ENCODE data around the gene ETFB. TPM values are rescaled to one million over a fixed set of nuclear protein-coding genes. Genes with fewer than 3 reads are reported as not detected.

The ETFB gene
- total and polyA plus RNA-seq, 9 of the 15 experiments (the other 6 are each of a cell fraction or from before 2014, with no cell fraction given), result 18.1 to 143 (median 96.1) TPM

DNA sequence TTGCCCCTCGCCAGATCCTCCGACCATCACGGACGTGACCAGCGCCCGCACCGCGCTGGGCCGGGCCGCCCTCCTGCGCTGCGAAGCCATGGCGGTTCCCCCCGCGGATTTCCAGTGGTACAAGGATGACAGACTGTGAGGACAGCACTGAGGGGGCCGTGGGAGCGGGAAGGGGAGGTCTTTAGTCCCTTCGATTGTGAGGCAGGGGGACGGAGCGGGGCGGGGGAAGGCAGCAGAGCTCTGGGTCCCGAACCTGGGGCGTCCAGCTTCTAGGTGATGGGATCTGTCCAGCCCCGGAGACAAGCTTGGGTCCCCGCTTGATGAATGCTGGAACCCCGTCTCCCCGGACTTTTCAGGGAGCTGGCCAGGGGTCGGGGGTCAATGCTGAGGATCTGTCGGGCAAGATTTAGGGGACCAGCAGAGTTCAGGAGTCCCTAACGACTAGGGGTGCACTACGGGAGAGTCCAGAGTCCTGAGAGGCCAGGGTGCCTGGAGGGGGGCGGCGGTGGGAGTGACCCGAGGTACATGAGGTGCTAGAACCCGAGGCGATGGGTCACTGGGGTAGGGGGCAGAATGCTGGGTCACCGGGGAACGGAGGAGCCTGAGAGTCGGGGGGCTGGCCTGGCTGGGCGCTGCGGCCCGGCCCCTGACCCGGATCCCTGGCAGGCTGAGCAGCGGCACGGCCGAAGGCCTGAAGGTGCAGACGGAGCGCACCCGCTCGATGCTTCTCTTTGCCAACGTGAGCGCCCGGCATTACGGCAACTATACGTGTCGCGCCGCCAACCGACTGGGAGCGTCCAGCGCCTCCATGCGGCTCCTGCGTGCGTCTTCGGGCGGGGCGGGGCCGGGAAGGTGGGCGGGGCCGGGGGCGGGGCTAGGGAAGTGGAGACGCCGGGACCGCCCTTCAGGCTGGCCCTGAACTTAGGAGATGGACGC lies 38.9 kb downstream of the ETFB start (continued):
- TF ChIP-seq TBL1XR1 (IDR thresholded peaks at IDR 0.05; ENCODE audit: low read length in 2 of 2) (no peak), ZNF696 (CRISPR knock-in tag; conservative IDR thresholded peaks at IDR 0.05) (no peak), CTBP1 (IDR thresholded peaks at IDR 0.05; ENCODE audit: borderline replicate concordance) (0 out of 2 replicates have a peak, but pooled peaks have one; percentile 32), ZBTB43 (CRISPR knock-in tag; IDR thresholded peaks at IDR 0.05) (no peak), RBM25 (IDR thresholded peaks at IDR 0.05; ENCODE audit: low read depth, low read length, severe bottlenecking) (no peak), KLF1 (tag; IDR thresholded peaks at IDR 0.05) (no peak), SP1 (CRISPR knock-in tag; IDR thresholded peaks at IDR 0.05) (peak; percentile 37; the same call in 1 of the 2 replicates), ZNF316 (IDR thresholded peaks at IDR 0.05) (no peak), HDAC8 (tag; IDR thresholded peaks at IDR 0.05) (no peak), RBM39 (optimal IDR thresholded peaks at IDR 0.05; ENCODE audit: low read depth, low read length) (no peak), ZNF121 (CRISPR knock-in tag; conservative IDR thresholded peaks at IDR 0.05) (no peak), KDM5B (IDR thresholded peaks at IDR 0.05; ENCODE audit: insufficient replicate concordance, low read depth, low read length) (peak; percentile 89), ID3 (CRISPR knock-in tag; IDR thresholded peaks at IDR 0.05) (no peak), ID3 (tag; IDR thresholded peaks at IDR 0.05) (no peak), ATF3 (IDR thresholded peaks at IDR 0.05) (no peak), ATF3 (CRISPR knock-in tag; conservative IDR thresholded peaks at IDR 0.05) (no peak)
- TF ChIP-seq, protein P1, sequence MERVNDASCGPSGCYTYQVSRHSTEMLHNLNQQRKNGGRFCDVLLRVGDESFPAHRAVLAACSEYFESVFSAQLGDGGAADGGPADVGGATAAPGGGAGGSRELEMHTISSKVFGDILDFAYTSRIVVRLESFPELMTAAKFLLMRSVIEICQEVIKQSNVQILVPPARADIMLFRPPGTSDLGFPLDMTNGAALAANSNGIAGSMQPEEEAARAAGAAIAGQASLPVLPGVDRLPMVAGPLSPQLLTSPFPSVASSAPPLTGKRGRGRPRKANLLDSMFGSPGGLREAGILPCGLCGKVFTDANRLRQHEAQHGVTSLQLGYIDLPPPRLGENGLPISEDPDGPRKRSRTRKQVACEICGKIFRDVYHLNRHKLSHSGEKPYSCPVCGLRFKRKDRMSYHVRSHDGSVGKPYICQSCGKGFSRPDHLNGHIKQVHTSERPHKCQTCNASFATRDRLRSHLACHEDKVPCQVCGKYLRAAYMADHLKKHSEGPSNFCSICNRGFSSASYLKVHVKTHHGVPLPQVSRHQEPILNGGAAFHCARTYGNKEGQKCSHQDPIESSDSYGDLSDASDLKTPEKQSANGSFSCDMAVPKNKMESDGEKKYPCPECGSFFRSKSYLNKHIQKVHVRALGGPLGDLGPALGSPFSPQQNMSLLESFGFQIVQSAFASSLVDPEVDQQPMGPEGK (CRISPR knock-in tag; IDR thresholded peaks at IDR 0.05; ENCODE audit: borderline replicate concordance), result no peak
- TF ChIP-seq, protein P2, sequence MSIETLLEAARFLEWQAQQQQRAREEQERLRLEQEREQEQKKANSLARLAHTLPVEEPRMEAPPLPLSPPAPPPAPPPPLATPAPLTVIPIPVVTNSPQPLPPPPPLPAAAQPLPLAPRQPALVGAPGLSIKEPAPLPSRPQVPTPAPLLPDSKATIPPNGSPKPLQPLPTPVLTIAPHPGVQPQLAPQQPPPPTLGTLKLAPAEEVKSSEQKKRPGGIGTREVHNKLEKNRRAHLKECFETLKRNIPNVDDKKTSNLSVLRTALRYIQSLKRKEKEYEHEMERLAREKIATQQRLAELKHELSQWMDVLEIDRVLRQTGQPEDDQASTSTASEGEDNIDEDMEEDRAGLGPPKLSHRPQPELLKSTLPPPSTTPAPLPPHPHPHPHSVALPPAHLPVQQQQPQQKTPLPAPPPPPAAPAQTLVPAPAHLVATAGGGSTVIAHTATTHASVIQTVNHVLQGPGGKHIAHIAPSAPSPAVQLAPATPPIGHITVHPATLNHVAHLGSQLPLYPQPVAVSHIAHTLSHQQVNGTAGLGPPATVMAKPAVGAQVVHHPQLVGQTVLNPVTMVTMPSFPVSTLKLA (conservative IDR thresholded peaks at IDR 0.05), result peak in 1 of 2 experiments; percentile 51; a peak in 1 of 4 replicates
- TF ChIP-seq, protein P3, sequence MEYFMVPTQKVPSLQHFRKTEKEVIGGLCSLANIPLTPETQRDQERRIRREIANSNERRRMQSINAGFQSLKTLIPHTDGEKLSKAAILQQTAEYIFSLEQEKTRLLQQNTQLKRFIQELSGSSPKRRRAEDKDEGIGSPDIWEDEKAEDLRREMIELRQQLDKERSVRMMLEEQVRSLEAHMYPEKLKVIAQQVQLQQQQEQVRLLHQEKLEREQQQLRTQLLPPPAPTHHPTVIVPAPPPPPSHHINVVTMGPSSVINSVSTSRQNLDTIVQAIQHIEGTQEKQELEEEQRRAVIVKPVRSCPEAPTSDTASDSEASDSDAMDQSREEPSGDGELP (CRISPR knock-in tag; IDR thresholded peaks at IDR 0.05; ENCODE audit: borderline replicate concordance), result 0 out of 2 replicates have a peak, but pooled peaks have one; percentile 23

All from K562 (cell line).